Medulla oblongata (tissue), 1 donor: ENCODE data around the gene PHACTR2.

Experiments
- DNase-seq: peaks from one replicate; pipeline ENCODE4 v3.0.0-alpha.2; 2015; ENCODE audit errors: extremely low spot score

Gene PHACTR2

GRCh38 chr6:143675382-143675900, 2.3 kb upstream of the PHACTR2 start:
- no peak for DNase-seq

- DNase-seq, result no peak
Measured at GRCh38 chr6:143675946-143676345, 1.8 kb upstream of the PHACTR2 start.

GRCh38 chr6:143676437-143677045, 1.2 kb upstream of the PHACTR2 start:
- DNase-seq, result no peak

GRCh38 chr6:143677577-143677890, 231 bp upstream of the PHACTR2 start:
- DNase-seq, result no peak

GRCh38 chr6:143679041-143679440, 1.3 kb downstream of the PHACTR2 start:
- DNase-seq, result no peak

- DNase-seq, result no peak
Measured at GRCh38 chr6:143680141-143680540, 2.4 kb downstream of the PHACTR2 start.

- DNase-seq, result no peak
Measured at GRCh38 chr6:143682805-143683204, 5.0 kb downstream of the PHACTR2 start.

GRCh38 chr6:143684486-143684885, 6.7 kb downstream of the PHACTR2 start:
- DNase-seq, result no peak

GRCh38 chr6:143685653-143686052, 7.9 kb downstream of the PHACTR2 start:
- no peak for DNase-seq

- DNase-seq, result no peak
Measured at GRCh38 chr6:143687591-143687990, 9.8 kb downstream of the PHACTR2 start.

- DNase-seq, result no peak
Measured at GRCh38 chr6:143688681-143689080, 10.9 kb downstream of the PHACTR2 start.

GRCh38 chr6:143689852-143690251, 12.1 kb downstream of the PHACTR2 start:
- DNase-seq, result no peak

- DNase-seq, result no peak
Measured at GRCh38 chr6:143691155-143691554, 13.4 kb downstream of the PHACTR2 start.

GRCh38 chr6:143691900-143692636, 14.3 kb downstream of the PHACTR2 start:
- no peak for DNase-seq

- no peak for DNase-seq
Measured at GRCh38 chr6:143692696-143693095, 14.9 kb downstream of the PHACTR2 start.

- no peak for DNase-seq
Measured at GRCh38 chr6:143694013-143694412, 16.2 kb downstream of the PHACTR2 start.

GRCh38 chr6:143694560-143694959, 16.8 kb downstream of the PHACTR2 start:
- no peak for DNase-seq

GRCh38 chr6:143695130-143695968, 17.6 kb downstream of the PHACTR2 start:
- no peak for DNase-seq

- no peak for DNase-seq
Measured at GRCh38 chr6:143695969-143696663, 18.4 kb downstream of the PHACTR2 start.

GRCh38 chr6:143696664-143697000, 18.9 kb downstream of the PHACTR2 start:
- no peak for DNase-seq

GRCh38 chr6:143697076-143697800, 19.5 kb downstream of the PHACTR2 start:
- DNase-seq, result no peak
